BLaER1 (cell line): ENCODE data around the gene COQ8B.

Experiments used
- H3K27ac ChIP-seq: shearing (Covaris generic); formaldehyde crosslinking; 2 replicates; pipeline ENCODE4 v1.8.1; 2022
- H3K27me3 ChIP-seq: shearing (Covaris generic); formaldehyde crosslinking; 2 replicates; pipeline ENCODE4 v1.8.1; 2022
- H3K36me3 ChIP-seq: shearing (Covaris generic); formaldehyde crosslinking; 2 replicates; pipeline ENCODE4 v1.8.1; 2022
- H3K4me1 ChIP-seq: shearing (Covaris generic); formaldehyde crosslinking; 2 replicates; pipeline ENCODE4 v1.8.1; 2022
- H3K4me2 ChIP-seq: shearing (Covaris generic); formaldehyde crosslinking; 2 replicates; pipeline ENCODE4 v1.8.1; 2022
- H3K4me3 ChIP-seq: shearing (Covaris generic); formaldehyde crosslinking; 2 replicates; pipeline ENCODE4 v1.8.1; 2022
- H3K9ac ChIP-seq: shearing (Covaris generic); formaldehyde crosslinking; 2 replicates; pipeline ENCODE4 v1.8.1; 2022
- H3K9me3 ChIP-seq: shearing (Covaris generic); formaldehyde crosslinking; 2 replicates; pipeline ENCODE4 v1.8.1; 2022
- H4K20me1 ChIP-seq: shearing (Covaris generic); formaldehyde crosslinking; 2 replicates; pipeline ENCODE4 v1.8.1; 2022
- Cebpa-rat ChIP-seq: shearing (Covaris generic); IDR thresholded peaks from 2 replicates; pipeline ENCODE4 v1.8.1; 2022

COQ8B gene

GRCh38 chr19:40705950-40706619 is 10.6 kb downstream of the COQ8B start:
- H3K4me1 ChIP-seq = no peaks in the 10 kb centered on the region
- TF ChIP-seq Cebpa-rat = no peak
- peaks cover 96% of the 10 kb centered on the region for H3K36me3 ChIP-seq
- H3K9me3 ChIP-seq = no peaks in the 10 kb centered on the region
- H3K4me3 ChIP-seq = no peak overlapping the region
- no peaks in the 10 kb centered on the region for H4K20me1 ChIP-seq
- no peak overlapping the region for H3K9ac ChIP-seq
- no peak overlapping the region for H3K27ac ChIP-seq
- no peak overlapping the region for H3K4me2 ChIP-seq
- no peaks in the 10 kb centered on the region for H3K27me3 ChIP-seq

DNA sequence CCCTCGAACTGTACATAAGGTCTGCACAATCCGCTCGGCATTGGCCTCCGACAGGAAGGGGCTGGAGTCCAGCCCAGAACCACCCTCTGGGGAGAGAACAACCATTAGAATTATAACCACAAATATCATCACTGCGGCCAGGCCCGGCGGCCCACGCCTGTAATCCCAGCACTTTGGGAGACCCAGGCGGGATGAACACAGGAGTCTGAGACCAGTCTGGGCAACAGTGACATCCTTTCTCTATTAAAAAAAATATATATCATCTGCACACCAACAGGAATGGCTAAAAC is 11.4 kb downstream of the COQ8B start:
- H4K20me1 ChIP-seq = no peaks in the 10 kb centered on the region
- no peaks in the 10 kb centered on the region for H3K9me3 ChIP-seq
- H3K27ac ChIP-seq = no peak overlapping the region
- H3K4me2 ChIP-seq = no peak overlapping the region
- H3K4me1 ChIP-seq = no peaks in the 10 kb centered on the region
- H3K4me3 ChIP-seq = no peak overlapping the region
- H3K27me3 ChIP-seq = no peaks in the 10 kb centered on the region
- H3K9ac ChIP-seq = no peak overlapping the region
- peaks cover 97% of the 10 kb centered on the region for H3K36me3 ChIP-seq
- TF ChIP-seq Cebpa-rat = no peak

- Histone ChIP-seq H3K4me2 (no peak overlapping the region), H3K4me3 (no peak overlapping the region), H3K36me3 (peaks cover 97% of the 10 kb centered on the region), H4K20me1 (no peaks in the 10 kb centered on the region), H3K27ac (no peak overlapping the region), H3K9ac (no peak overlapping the region), H3K9me3 (no peaks in the 10 kb centered on the region), H3K27me3 (no peaks in the 10 kb centered on the region), H3K4me1 (no peaks in the 10 kb centered on the region)
- no peak for TF ChIP-seq Cebpa-rat
These were observed 12.0 kb downstream of the COQ8B start for GRCh38 chr19:40704491-40705361.

DNA sequence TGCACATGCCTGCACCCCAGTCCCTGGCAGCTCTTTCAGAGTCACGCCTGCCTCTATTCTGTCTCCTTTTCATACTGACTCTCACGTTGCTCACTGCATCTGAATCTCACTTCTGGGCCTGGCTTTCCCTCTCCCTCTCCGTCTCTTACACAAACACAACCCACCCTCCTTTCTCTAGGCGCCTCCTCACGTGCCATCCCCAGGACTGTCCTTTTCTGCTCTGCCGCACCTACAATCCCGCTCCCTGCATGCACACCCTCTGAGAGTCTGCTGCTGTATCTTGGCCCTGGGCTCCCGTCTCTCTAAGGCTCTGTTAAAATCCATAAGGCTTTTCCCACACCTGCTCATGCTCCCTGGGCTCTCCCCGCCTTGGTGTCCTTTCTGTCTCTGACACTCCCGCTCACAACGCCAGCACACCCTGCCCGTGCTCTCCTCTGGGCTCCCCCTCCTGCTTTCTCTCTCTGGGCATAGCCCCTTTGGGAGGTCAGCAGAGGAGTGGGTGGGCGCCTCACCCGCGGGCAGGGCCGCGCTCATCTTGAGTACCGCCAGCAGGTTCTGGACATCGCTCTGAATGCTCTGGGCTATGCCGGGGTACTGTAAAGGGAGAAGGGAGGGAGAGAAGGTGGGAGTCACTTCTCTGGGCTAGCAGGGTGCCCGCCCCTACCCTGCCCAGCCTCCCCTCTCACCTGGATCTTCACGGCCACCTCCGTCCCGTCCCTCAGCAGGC is 13.5 kb downstream of the COQ8B start:
- H3K4me2 ChIP-seq = no peak overlapping the region
- TF ChIP-seq Cebpa-rat = no peak
- no peak overlapping the region for H3K27ac ChIP-seq
- no peaks in the 10 kb centered on the region for H3K9me3 ChIP-seq
- H3K4me1 ChIP-seq = no peaks in the 10 kb centered on the region
- no peak overlapping the region for H3K9ac ChIP-seq
- peaks cover 86% of the 10 kb centered on the region for H3K36me3 ChIP-seq
- no peaks in the 10 kb centered on the region for H4K20me1 ChIP-seq
- H3K4me3 ChIP-seq = no peak overlapping the region
- no peaks in the 10 kb centered on the region for H3K27me3 ChIP-seq

GRCh38 chr19:40702337-40703012 is 14.2 kb downstream of the COQ8B start:
- no peak overlapping the region for H3K9ac ChIP-seq
- no peak overlapping the region for H3K27ac ChIP-seq
- H3K4me3 ChIP-seq = no peak overlapping the region
- H3K4me2 ChIP-seq = no peak overlapping the region
- no peak for TF ChIP-seq Cebpa-rat
- peaks cover 79% of the 10 kb centered on the region for H3K36me3 ChIP-seq
- H3K9me3 ChIP-seq = no peaks in the 10 kb centered on the region
- H3K27me3 ChIP-seq = no peaks in the 10 kb centered on the region
- H3K4me1 ChIP-seq = no peaks in the 10 kb centered on the region
- H4K20me1 ChIP-seq = no peaks in the 10 kb centered on the region

DNA sequence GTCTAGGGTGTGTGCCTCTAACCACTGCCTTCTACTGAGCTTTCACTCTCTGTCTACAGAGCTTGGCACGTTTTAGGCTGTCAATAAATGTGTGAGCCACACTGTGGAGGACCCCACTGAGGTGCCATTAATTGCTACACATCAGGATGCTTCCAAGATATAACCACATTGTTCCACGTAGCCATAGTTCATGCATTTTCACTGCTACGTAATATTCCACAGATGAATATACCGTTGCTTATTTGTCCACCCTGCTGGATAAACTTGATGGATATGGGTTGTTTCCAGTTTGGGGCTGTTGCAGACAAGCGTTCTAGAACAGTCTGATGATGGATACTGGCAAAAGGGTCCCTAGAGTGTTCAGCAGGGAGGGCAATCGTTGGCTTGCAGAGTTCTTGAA is 14.9 kb downstream of the COQ8B start:
- no peak overlapping the region for H3K4me3 ChIP-seq
- no peak overlapping the region for H3K9ac ChIP-seq
- no peaks in the 10 kb centered on the region for H3K27me3 ChIP-seq
- H3K4me1 ChIP-seq = no peaks in the 10 kb centered on the region
- H3K36me3 ChIP-seq = peaks cover 72% of the 10 kb centered on the region
- TF ChIP-seq Cebpa-rat = no peak
- H4K20me1 ChIP-seq = no peaks in the 10 kb centered on the region
- no peak overlapping the region for H3K27ac ChIP-seq
- no peaks in the 10 kb centered on the region for H3K9me3 ChIP-seq
- H3K4me2 ChIP-seq = no peak overlapping the region

- H4K20me1 ChIP-seq = no peaks in the 10 kb centered on the region
- no peak overlapping the region for H3K4me3 ChIP-seq
- no peak overlapping the region for H3K4me2 ChIP-seq
- no peak overlapping the region for H3K9ac ChIP-seq
- H3K27me3 ChIP-seq = no peaks in the 10 kb centered on the region
- no peak overlapping the region for H3K27ac ChIP-seq
- no peak for TF ChIP-seq Cebpa-rat
- peaks cover 67% of the 10 kb centered on the region for H3K36me3 ChIP-seq
- no peaks in the 10 kb centered on the region for H3K9me3 ChIP-seq
- H3K4me1 ChIP-seq = no peaks in the 10 kb centered on the region
These were observed 16.6 kb downstream of the COQ8B start for GRCh38 chr19:40700083-40700482.

DNA sequence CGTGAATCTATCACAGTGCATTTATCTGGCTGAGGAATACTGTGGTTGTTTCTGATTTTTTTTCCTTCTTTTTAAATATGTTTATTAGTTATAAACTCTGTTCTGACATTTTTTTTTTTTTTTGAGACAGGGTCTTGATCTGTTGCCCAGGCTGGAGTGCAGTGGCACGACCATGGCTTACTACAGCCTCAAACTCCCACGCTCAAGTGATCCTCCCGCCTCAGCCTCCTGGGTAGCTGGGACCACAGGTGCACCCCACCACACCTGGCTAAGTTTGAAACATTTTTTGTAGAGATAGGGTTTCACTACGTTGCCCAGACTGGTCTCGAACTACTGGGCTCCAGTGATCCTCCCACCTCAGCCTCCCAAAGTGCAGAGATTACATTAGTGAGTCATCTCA is 19.7 kb downstream of the COQ8B start:
- peaks cover 1% of the 10 kb centered on the region for H3K4me1 ChIP-seq
- peaks cover 60% of the 10 kb centered on the region for H3K36me3 ChIP-seq
- H3K4me2 ChIP-seq = no peak overlapping the region
- no peak overlapping the region for H3K9ac ChIP-seq
- H3K9me3 ChIP-seq = no peaks in the 10 kb centered on the region
- no peak overlapping the region for H3K4me3 ChIP-seq
- no peak overlapping the region for H3K27ac ChIP-seq
- H4K20me1 ChIP-seq = no peaks in the 10 kb centered on the region
- no peaks in the 10 kb centered on the region for H3K27me3 ChIP-seq
- TF ChIP-seq Cebpa-rat = no peak

DNA sequence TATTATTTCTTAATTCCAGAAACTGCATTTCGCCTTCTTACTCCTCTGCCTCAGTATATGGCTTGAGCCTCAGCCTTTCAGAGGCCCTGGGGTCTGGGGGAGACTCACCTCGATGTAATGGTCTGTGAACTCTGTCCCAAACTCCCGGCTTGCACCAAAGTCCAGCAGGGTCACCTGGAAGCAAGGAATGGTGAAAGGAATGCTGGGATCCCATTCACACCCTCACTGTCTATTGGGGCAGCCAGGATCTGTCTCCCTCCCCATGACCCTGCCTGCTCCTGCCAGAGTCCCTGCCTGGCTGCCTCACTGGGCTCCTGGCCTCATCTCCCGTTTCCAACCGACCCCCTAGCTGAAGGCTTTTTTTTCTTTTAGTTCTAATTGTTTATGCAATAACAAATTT is 20.8 kb downstream of the COQ8B start:
- peaks cover 13% of the 10 kb centered on the region for H3K4me1 ChIP-seq
- no peak overlapping the region for H3K9ac ChIP-seq
- no peaks in the 10 kb centered on the region for H3K9me3 ChIP-seq
- H3K4me3 ChIP-seq = no peak overlapping the region
- no peak overlapping the region for H3K4me2 ChIP-seq
- peaks cover 49% of the 10 kb centered on the region for H3K36me3 ChIP-seq
- H3K27me3 ChIP-seq = no peaks in the 10 kb centered on the region
- TF ChIP-seq Cebpa-rat = no peak
- H3K27ac ChIP-seq = no peak overlapping the region
- H4K20me1 ChIP-seq = no peaks in the 10 kb centered on the region
